ENCODE data around the gene RD3L.

RD3L gene

GRCh38 chr14:103894034-103894722 lies 48.2 kb downstream of the RD3L start:
- DNase-seq (ENCODE audit: low read depth), result no peak

- no peak for DNase-seq (ENCODE audit: low read depth)
These were observed 50.1 kb downstream of the RD3L start for GRCh38 chr14:103892247-103892646.

- no peak for DNase-seq (ENCODE audit: low read depth)
These were observed 50.6 kb downstream of the RD3L start for GRCh38 chr14:103891667-103892215.

GRCh38 chr14:103890821-103891666 lies 51.3 kb downstream of the RD3L start:
- DNase-seq (ENCODE audit: low read depth), result no peak
